ENCODE measurements around the gene SPATA7. TPM values are rescaled to one million over a fixed set of nuclear protein-coding genes. Genes with fewer than 3 reads are reported as not detected.

SPATA7 gene
- 10 to 100 TPM in 2 of 4 donors, 1 to 10 TPM in 2; 2.8 to 15.7 (median 10.8) TPM for total RNA-seq

- Histone ChIP-seq H3K4me1 (peaks cover 0 to 19% (median 7%) of the 10 kb centered on the region in 4 donors), H3K9me3 (no peaks in the 10 kb centered on the region), H3K4me3 (peak within 1 kb of the TSS; percentile 62 to 95 (median 74)), H3K36me3 (no peaks in the 10 kb centered on the region), H3K27me3 (no peaks in the 10 kb centered on the region), H3K27ac (peak within 1 kb of the TSS; percentile 78 to 88 (median 82))
- peak; percentile 95 for DNase-seq
- peak; percentile 69 for TF ChIP-seq POLR2A (IDR thresholded peaks at IDR 0.05)
- TF ChIP-seq EP300 (IDR thresholded peaks at IDR 0.05; ENCODE audit: low read depth): no peak
- peak; percentile 90 to 93 (median 91) for TF ChIP-seq POLR2AphosphoS5 (IDR thresholded peaks at IDR 0.05)
- no peak for TF ChIP-seq CTCF (IDR thresholded peaks at IDR 0.05)
- intact Hi-C loops (cut with DNase I; ENCODE audit: low total_unique reads): no loop called here
- in situ Hi-C loops (cut with MboI; ENCODE audit: low pct_ligation_motif_present in 1 of 4, low pct_unique_long_range_greater_than_20kb in 1 of 4, low sequenced_read_pairs in 3 of 4): loop anchor here in 1 of 4 donors (25.0 kb wide), 1 partner anchor 198 kb away; no protein-coding TSS in a partner anchor
- WGBS, 2 donors (ENCODE audit: low coverage in 1 of 2): 0% methylated on average over 3 to 47 of the region's 50 CpGs
These were observed at the start of gene SPATA7 for GRCh38 chr14:88385212-88386101. Gene SPATA7, plus strand, starts transcription at chr14:88385657. Its CDS starts 162 bp downstream, at chr14:88385819.

- Histone ChIP-seq H3K9me3 (no peaks in the 10 kb centered on the region), H3K36me3 (no peaks in the 10 kb centered on the region), H3K27ac (no peak overlapping the region), H3K27me3 (peaks cover 3% of the 10 kb centered on the region), H3K4me1 (no peaks in the 10 kb centered on the region), H3K4me3 (no peak overlapping the region)
- no peak for DNase-seq
- in situ Hi-C loops (cut with MboI; ENCODE audit: low pct_ligation_motif_present in 1 of 4, low pct_unique_long_range_greater_than_20kb in 1 of 4, low sequenced_read_pairs in 3 of 4) (no loop called here), intact Hi-C loops (cut with DNase I; ENCODE audit: low total_unique reads) (no loop called here)
- no peak for TF ChIP-seq POLR2AphosphoS5 (IDR thresholded peaks at IDR 0.05)
- no peak for TF ChIP-seq CTCF (IDR thresholded peaks at IDR 0.05)
- no peak for TF ChIP-seq EP300 (IDR thresholded peaks at IDR 0.05; ENCODE audit: low read depth)
- no peak for TF ChIP-seq POLR2A (IDR thresholded peaks at IDR 0.05)
These were observed 45.1 kb upstream of the SPATA7 start for GRCh38 chr14:88340357-88340756.

- intact Hi-C loops (cut with DNase I; ENCODE audit: low total_unique reads): no loop called here
- H3K4me3 ChIP-seq: no peak overlapping the region
- no peaks in the 10 kb centered on the region for H3K4me1 ChIP-seq
- no peaks in the 10 kb centered on the region for H3K9me3 ChIP-seq
- H3K27ac ChIP-seq: no peak overlapping the region
- no peak for TF ChIP-seq CTCF (IDR thresholded peaks at IDR 0.05)
- TF ChIP-seq EP300 (IDR thresholded peaks at IDR 0.05; ENCODE audit: low read depth): no peak
- TF ChIP-seq POLR2AphosphoS5 (IDR thresholded peaks at IDR 0.05): no peak
- TF ChIP-seq POLR2A (IDR thresholded peaks at IDR 0.05): no peak
- DNase-seq: no peak
- H3K36me3 ChIP-seq: no peaks in the 10 kb centered on the region
- H3K27me3 ChIP-seq: peaks cover 3% of the 10 kb centered on the region
- WGBS, 2 donors (ENCODE audit: low coverage in 1 of 2): 83 to 97% methylated on average over 2 of the region's 2 CpGs
- in situ Hi-C loops (cut with MboI; ENCODE audit: low pct_ligation_motif_present in 1 of 4, low pct_unique_long_range_greater_than_20kb in 1 of 4, low sequenced_read_pairs in 3 of 4): no loop called here
These were observed 42.5 kb upstream of the SPATA7 start for GRCh38 chr14:88342980-88343379.

- Histone ChIP-seq H3K9me3 (no peaks in the 10 kb centered on the region), H3K4me1 (no peaks in the 10 kb centered on the region), H3K27me3 (no peaks in the 10 kb centered on the region), H3K4me3 (no peak overlapping the region), H3K36me3 (no peaks in the 10 kb centered on the region), H3K27ac (no peak overlapping the region)
- TF ChIP-seq CTCF (IDR thresholded peaks at IDR 0.05) (no peak), POLR2A (IDR thresholded peaks at IDR 0.05) (no peak), POLR2AphosphoS5 (IDR thresholded peaks at IDR 0.05) (no peak), EP300 (IDR thresholded peaks at IDR 0.05; ENCODE audit: low read depth) (no peak)
- DNase-seq: no peak
- 35 to 42% methylated on average over 5 of the region's 5 CpGs for WGBS, 2 donors (ENCODE audit: low coverage in 1 of 2)
- in situ Hi-C loops (cut with MboI; ENCODE audit: low pct_ligation_motif_present in 1 of 4, low pct_unique_long_range_greater_than_20kb in 1 of 4, low sequenced_read_pairs in 3 of 4): no loop called here
- intact Hi-C loops (cut with DNase I; ENCODE audit: low total_unique reads): no loop called here
These were observed 39.3 kb upstream of the SPATA7 start for GRCh38 chr14:88346048-88346639.

Measured in transverse colon (tissue), 4 donors.